Activated CD4-positive, alpha-beta T cell treated with anti-CD3 and anti-CD28 coated beads for 48 hours (primary cell): ENCODE results near the gene MUC5AC.

Experiments used
- DNase-seq: peaks from one replicate; pipeline ENCODE4 v3.0.0-alpha.2; 2020

The MUC5AC gene

DNA sequence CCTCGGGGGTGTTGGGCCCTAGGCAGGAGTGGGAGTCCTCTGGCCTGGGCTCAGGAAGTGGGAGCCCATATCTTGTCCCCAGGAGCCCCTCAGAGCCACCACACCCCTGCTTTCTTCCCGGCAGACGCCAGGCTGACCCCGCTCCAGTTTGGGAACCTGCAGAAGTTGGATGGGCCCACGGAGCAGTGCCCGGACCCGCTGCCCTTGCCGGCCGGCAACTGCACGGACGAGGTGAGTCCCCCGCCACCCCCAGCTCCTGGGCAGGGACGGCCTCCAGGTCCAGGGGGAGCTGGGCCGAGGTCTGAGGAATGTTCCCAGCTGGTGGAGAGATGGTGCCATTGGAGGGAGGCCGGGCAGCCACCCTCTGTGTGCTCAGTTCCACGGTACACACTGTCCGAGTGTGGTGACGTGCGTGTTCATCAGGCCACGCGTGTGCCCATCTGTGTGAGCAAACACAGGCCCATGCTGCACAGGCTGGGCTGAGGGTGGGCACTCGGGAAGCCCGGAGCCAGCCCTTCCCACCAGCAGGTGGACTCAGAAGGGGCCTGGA, 69.9 kb downstream of the MUC5AC start:
- DNase-seq: no peak

GRCh38 chr11:1228101-1228821, 70.5 kb downstream of the MUC5AC start:
- DNase-seq: no peak

DNA sequence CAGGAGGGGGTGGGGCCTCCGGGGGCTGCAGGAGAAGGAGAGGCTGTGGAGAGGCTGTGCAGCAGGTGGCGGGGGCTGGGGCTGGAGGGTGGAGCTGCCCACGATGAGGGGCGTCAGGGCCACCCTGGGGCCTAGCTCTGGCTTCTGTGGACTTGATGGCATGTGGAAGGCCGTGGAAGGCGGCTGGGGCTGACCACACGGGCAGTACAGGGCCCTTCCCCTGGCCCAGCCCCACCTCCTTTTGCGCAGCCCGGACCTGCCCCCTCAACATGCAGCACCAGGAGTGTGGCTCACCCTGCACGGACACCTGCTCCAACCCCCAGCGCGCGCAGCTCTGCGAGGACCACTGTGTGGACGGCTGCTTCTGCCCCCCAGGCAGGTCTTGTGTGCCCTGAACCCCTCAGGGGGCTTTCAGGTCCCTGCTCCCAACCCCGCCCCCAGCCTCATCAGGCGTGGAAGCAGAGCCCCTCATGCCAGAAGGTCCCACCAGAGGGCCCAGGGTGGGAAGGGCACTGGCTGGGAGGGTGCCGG, 71.2 kb downstream of the MUC5AC start:
- no peak for DNase-seq

DNA sequence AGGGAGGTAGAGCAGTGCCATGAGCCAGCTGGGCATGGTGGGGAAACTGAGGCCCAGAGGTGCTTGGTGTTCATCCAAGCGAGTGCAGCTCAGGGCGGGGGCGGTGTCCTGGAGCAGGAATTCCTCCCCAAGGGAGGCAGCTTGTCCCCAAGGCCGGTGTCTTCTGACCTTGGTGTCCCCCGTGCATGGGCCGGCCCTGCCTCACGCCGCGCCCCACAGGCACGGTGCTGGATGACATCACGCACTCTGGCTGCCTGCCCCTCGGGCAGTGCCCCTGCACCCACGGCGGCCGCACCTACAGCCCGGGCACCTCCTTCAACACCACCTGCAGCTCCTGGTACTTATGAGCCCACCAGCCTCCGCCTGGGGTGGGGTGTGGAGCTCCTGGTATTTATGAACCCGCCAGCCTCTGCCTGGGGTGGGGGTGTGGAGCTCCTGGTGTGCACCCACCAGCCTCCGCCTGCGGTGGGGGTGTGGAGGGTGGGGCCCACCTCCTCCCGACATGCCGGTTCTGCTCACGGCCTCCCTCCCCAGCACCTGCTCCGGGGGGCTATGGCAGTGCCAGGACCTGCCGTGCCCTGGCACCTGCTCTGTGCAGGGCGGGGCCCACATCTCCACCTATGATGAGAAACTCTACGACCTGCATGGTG, 71.8 kb downstream of the MUC5AC start:
- DNase-seq: no peak

DNA sequence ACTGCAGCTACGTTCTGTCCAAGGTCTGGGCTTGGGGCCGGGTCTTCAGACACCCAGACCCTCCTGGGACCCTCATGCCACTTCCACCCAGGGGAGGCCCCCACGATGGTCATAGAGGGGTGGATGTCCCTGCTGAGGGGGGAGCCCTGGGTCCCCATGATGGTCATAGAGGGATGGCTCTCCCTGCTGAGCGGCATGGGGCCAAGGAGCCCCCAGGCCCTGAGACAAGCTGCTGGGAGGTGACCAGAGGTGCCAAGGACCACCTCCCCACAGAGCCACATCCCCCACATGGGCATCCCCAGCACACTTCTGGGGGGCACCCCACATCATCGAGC, 72.3 kb downstream of the MUC5AC start:
- DNase-seq: no peak

DNA sequence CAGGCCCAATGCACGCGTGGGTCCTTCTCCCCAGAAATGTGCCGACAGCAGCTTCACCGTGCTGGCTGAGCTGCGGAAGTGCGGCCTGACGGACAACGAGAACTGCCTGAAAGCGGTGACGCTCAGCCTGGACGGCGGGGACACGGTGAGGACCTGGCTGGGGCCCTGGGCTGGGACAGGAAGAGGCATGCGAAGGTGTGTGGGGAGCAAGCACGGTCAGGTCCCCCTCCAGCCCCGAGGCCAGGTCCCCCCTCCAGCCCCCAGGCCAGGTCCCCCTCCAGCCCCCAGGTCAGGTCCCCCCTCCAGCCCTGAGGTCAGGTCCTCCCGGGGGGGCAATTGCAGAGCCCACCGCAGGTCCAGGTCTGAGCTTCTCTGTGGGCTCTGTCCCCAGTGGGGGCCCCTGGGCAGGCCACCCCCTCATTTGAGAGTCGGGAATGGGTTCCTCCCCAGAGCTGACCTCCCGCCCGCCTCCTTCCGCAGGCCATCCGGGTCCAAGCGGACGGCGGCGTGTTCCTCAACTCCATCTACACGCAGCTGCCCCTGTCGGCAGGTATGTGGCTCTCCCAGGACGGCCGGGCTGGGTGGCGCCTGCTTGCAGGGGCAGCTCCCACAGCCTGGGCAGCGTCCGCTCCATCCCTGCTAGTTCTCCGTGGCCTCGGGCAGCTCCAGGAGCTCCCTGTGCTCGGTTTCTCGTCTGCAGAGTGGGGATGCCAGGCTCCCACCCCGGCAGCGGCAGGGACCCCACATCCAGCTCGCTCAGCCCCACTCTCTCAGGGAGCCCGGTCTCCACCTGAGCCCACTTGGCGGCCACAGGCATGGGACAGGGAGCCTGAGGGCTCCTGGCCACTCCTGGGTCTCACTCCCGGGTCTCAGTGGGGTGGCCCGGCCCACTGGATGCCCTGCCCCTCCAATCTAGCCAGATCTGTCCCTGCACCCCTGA, 73.0 kb downstream of the MUC5AC start:
- DNase-seq: no peak

GRCh38 chr11:1231396-1232020, 73.8 kb downstream of the MUC5AC start:
- no peak for DNase-seq

GRCh38 chr11:1232021-1232882, 74.5 kb downstream of the MUC5AC start:
- DNase-seq: no peak

DNA sequence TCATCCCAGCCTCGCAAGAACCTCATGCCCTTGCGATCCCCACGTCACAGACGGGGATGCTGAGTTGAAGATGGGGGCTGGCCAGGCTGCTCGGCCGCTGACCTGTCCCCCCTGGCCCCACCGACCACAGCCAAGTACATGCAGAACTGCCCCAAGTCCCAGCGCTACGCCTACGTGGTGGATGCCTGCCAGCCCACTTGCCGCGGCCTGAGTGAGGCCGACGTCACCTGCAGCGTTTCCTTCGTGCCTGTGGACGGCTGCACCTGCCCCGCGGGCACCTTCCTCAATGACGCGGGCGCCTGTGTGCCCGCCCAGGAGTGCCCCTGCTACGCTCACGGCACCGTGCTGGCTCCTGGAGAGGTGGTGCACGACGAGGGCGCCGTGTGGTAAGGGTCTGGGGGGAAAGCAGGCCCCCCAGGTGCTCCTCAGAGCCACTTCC, 75.1 kb downstream of the MUC5AC start:
- DNase-seq: no peak

GRCh38 chr11:1233351-1234053, 75.7 kb downstream of the MUC5AC start:
- DNase-seq: no peak

GRCh38 chr11:1234054-1234720, 76.4 kb downstream of the MUC5AC start:
- no peak for DNase-seq

- no peak for DNase-seq
These were observed 77.1 kb downstream of the MUC5AC start for GRCh38 chr11:1234771-1235305.

GRCh38 chr11:1235306-1235900, 77.7 kb downstream of the MUC5AC start:
- no peak for DNase-seq

DNA sequence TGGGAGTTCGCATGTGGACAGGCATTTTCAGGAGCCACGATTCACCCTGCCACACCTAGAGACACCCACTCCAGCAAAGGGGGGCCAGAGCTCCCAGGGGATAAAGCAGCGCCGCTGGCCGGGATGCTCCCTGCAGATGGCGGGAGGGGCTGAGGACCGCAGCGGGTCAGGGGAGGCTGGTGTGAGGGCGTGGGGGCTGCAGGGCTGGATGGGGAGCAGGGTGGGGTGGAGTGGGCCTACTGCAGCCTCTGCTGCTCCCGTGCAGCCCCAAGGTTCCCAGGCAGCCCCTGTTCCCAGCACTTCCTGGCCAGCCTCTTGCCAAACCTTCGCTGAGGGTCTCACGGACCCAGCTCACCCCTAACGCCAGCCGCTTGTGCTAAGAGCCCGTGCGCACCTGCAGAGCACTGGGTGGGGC, 78.2 kb downstream of the MUC5AC start:
- DNase-seq: no peak

- DNase-seq: no peak
These were observed 78.8 kb downstream of the MUC5AC start for GRCh38 chr11:1236316-1237127.

- DNase-seq: no peak
These were observed 79.4 kb downstream of the MUC5AC start for GRCh38 chr11:1237128-1237580.

DNA sequence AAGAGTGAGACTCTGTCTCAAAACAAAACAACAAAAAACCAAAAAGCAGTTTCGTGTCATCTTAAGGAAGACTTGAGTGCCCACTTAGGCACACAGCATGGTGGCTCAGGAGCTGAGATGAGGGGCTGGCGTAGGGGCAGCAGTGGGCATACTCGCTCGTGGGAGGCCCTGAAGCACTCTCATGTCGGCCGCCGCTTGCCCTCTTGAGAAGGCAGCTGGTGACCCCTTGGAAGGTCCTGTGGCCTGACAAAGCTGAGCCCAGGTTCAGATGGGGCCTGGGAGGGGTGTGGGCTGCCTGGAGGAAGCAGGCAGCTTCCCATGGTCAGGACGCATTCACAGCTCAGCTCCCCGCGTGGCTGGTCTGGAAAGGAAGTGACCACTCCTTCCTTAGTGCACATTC, 80.1 kb downstream of the MUC5AC start:
- DNase-seq: no peak

DNA sequence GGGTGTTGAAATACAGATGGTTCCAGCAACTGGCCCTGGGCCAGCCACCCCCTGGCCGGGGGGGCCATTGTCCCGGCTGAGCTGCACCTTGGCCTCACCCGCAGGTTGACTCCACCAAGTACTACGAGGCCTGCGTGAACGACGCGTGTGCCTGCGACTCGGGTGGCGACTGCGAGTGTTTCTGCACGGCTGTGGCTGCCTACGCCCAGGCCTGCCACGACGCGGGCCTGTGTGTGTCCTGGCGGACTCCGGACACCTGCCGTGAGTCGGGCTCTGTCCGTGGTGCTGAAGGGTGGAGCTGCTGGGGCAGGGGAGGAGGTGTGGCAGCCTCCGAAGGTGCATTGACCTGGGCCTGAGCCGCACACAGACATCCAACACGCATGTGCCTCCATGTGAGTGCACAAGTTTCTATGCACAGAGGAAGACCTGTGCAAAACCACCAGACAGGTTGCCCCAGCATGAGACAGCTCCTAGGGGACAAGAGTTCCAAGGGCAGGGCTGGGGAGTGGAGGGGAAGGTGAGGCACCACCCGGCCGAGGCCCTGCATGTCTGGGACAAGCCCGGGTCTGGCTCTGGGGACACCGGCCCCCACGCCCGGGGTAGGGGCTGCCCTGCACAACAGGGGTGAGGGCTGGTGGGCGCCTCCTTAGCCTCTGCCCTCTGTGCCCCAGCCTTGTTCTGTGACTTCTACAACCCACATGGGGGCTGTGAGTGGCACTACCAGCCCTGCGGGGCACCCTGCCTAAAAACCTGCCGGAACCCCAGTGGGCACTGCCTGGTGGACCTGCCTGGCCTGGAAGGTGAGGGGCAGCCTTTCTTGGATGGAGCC, 81.2 kb downstream of the MUC5AC start:
- DNase-seq: no peak
